ENCODE measurements around the gene MSI1. TPM values are rescaled to one million over a fixed set of nuclear protein-coding genes. Genes with fewer than 3 reads are reported as not detected.

The MSI1 gene
- total and polyA plus RNA-seq, 2 experiments from 2014 or later, result 12.8 to 16.9 TPM

GRCh38 chr12:120397824-120398540 lies 29.0 kb upstream of the MSI1 start (continued):
- TF ChIP-seq ZNF331 (CRISPR knock-in tag; IDR thresholded peaks at IDR 0.05; ENCODE audit: low read depth) (no peak), NANOG (IDR thresholded peaks at IDR 0.05; ENCODE audit: borderline replicate concordance) (no peak), ZNF114 (CRISPR knock-in tag; IDR thresholded peaks at IDR 0.05) (no peak), EZH2phosphoT487 (IDR thresholded peaks at IDR 0.05; ENCODE audit: unreplicated experiment) (no peak), ETS1 (IDR thresholded peaks at IDR 0.05) (no peak)

- Mint-ChIP-seq H3K36me3 (ENCODE audit: low read depth) (no peaks in the 10 kb centered on the region), H3K27me3 (ENCODE audit: insufficient read depth, low read depth, poor library complexity) (peaks cover 15% of the 10 kb centered on the region), H3K4me1 (peaks cover 31% of the 10 kb centered on the region), H3K27ac (peak overlapping the region; percentile 89), H3K4me3 (peak overlapping the region; percentile 40; the same call in 2 of the 3 replicates), H3K9me3 (no peaks in the 10 kb centered on the region)
- Histone ChIP-seq H4K20me1 (replicated peaks; ENCODE audit: insufficient read depth) (no peaks in the 10 kb centered on the region), H3K4me3 (peak overlapping the region; percentile 36), H3K4me2 (peak overlapping the region; percentile 65), H3K4me1 (ENCODE audit: insufficient read depth) (peaks cover 35% of the 10 kb centered on the region), H3K79me2 (replicated peaks; ENCODE audit: insufficient read depth) (no peaks in the 10 kb centered on the region), H3K36me3 (ENCODE audit: insufficient read depth) (no peaks in the 10 kb centered on the region), H3K27ac (ENCODE audit: low read depth) (peak overlapping the region; percentile 82; the same call in 1 of the 2 replicates), H3F3A (replicated peaks; ENCODE audit: low read depth) (peaks cover 33% of the 10 kb centered on the region), H3K9me2 (ENCODE audit: insufficient read depth) (no peaks in the 10 kb centered on the region), H3K27me3 (ENCODE audit: insufficient read depth) (no peaks in the 10 kb centered on the region), H2AFZ (0 out of 2 replicates have a peak overlapping the region, but pooled peaks have one; percentile 7)
- peak; percentile 66 for TF ChIP-seq ZNF331 (CRISPR knock-in tag; IDR thresholded peaks at IDR 0.05; ENCODE audit: low read depth)
- peak; percentile 40; the same call in 1 of the 2 replicates for TF ChIP-seq ETS1 (IDR thresholded peaks at IDR 0.05)
- peak; percentile 48 for TF ChIP-seq POLR2AphosphoS5 (IDR thresholded peaks at IDR 0.05; ENCODE audit: low read depth)
- no peak for TF ChIP-seq CREB1 (CRISPR knock-in tag; IDR thresholded peaks at IDR 0.05; ENCODE audit: low read depth)
- DNase-seq (ENCODE audit: low spot score) (peak; percentile 94), ATAC-seq (peak; percentile 93)
Measured at GRCh38 chr12:120394483-120395367, 25.8 kb upstream of the MSI1 start.

GRCh38 chr12:120390540-120391120 lies 21.7 kb upstream of the MSI1 start:
- no peaks in the 10 kb centered on the region for H3K9me2 ChIP-seq (ENCODE audit: insufficient read depth)
- Mint-ChIP-seq H3K27me3 (ENCODE audit: insufficient read depth, low read depth, poor library complexity) (peaks cover 14% of the 10 kb centered on the region), H3K27ac (no peak overlapping the region), H3K9me3 (no peaks in the 10 kb centered on the region), H3K4me1 (peaks cover 34% of the 10 kb centered on the region), H3K36me3 (ENCODE audit: low read depth) (no peaks in the 10 kb centered on the region), H3K4me3 (no peak overlapping the region; the same call in 2 of the 3 replicates)
- 0 out of 2 replicates have a peak, but pooled peaks cover 11% of the 10 kb centered on the region for H3K27me3 ChIP-seq (ENCODE audit: insufficient read depth)
- peaks cover 32% of the 10 kb centered on the region for H3K4me1 ChIP-seq (ENCODE audit: insufficient read depth)
- H3K36me3 ChIP-seq (ENCODE audit: insufficient read depth), result no peaks in the 10 kb centered on the region
- no peak overlapping the region for H3K27ac ChIP-seq (ENCODE audit: low read depth)
- H2AFZ ChIP-seq, result no peak overlapping the region
- H3K4me3 ChIP-seq, result no peak overlapping the region
- H3K4me2 ChIP-seq, result no peak overlapping the region
- H3F3A ChIP-seq (replicated peaks; ENCODE audit: low read depth), result peaks cover 37% of the 10 kb centered on the region
- ATAC-seq (no peak), DNase-seq (ENCODE audit: low spot score) (no peak)
- no peaks in the 10 kb centered on the region for H3K79me2 ChIP-seq (replicated peaks; ENCODE audit: insufficient read depth)
- H4K20me1 ChIP-seq (replicated peaks; ENCODE audit: insufficient read depth), result no peaks in the 10 kb centered on the region
- TF ChIP-seq REST (IDR thresholded peaks at IDR 0.05; ENCODE audit: unreplicated experiment), result no peak
- no peak for TF ChIP-seq CTCF (conservative IDR thresholded peaks at IDR 0.05; ENCODE audit: low read depth in 2 of 2)
- no peak for TF ChIP-seq NANOG (IDR thresholded peaks at IDR 0.05; ENCODE audit: borderline replicate concordance)
- no peak for TF ChIP-seq ZNF114 (CRISPR knock-in tag; IDR thresholded peaks at IDR 0.05)
- TF ChIP-seq ZNF331 (CRISPR knock-in tag; IDR thresholded peaks at IDR 0.05; ENCODE audit: low read depth), result no peak
- no peak for TF ChIP-seq JUNB (IDR thresholded peaks at IDR 0.05; ENCODE audit: unreplicated experiment)
- no peak for TF ChIP-seq EZH2phosphoT487 (IDR thresholded peaks at IDR 0.05; ENCODE audit: unreplicated experiment)
- no peak for TF ChIP-seq POLR2AphosphoS5 (IDR thresholded peaks at IDR 0.05; ENCODE audit: low read depth)
